K562 (cell line): ENCODE measurements around the gene FAM174B. TPM values are rescaled to one million over a fixed set of nuclear protein-coding genes. Genes with fewer than 3 reads are reported as not detected.

ENCODE experiments used
- ATAC-seq: fragments of 200-7000 bp; cut with Tn5 transposase; 3 replicates; pipeline ENCODE4 v1.9.1; 2020; ENCODE audit warnings: moderate library complexity
- BruUV-seq: library from RNA; stranded (reverse); fragments of 400-500 nt; replicated peaks from 2 replicates; lab custom pipeline; 2021; lab: Mats Ljungman, UMichigan
- CTCF ChIA-PET: fragments of 300-600 bp; formaldehyde crosslinking; extraction: SDS; loops from one replicate; lab custom pipeline; 2021; ENCODE audit warnings: low intra/inter-chr PET ratio; lab: Yijun Ruan, JAX
- POLR2A ChIA-PET: fragments of 300-600, 350-650 bp; sonication (Branson Sonifier 250); formaldehyde crosslinking; extraction: SDS; loops from one replicate; lab custom pipeline; 2021; ENCODE audit warnings: antibody characterized with exemption, inconsistent platforms; lab: Yijun Ruan, JAX
- DNase-seq, 4 experiments: peaks; one replicate each; pipeline versions ENCODE4 v3.0.0 to v3.0.0-alpha.2; 2011 to 2018; ENCODE audit warnings: low spot score in 3 of 4, mixed read lengths in 3 of 4; ENCODE audit errors: extremely low read depth in 1 of 4
- FAIRE-seq: peaks from 2 replicates; lab custom pipeline; 2011; peaks lifted over from hg19 to GRCh38; lab: Jason Lieb, UNC
- H2AFZ ChIP-seq: 2 replicates; pipeline ENCODE4 v1.6.0; 2011; ENCODE audit warnings: low read depth, low read length, control low read depth, inconsistent platforms
- H3K27ac ChIP-seq: fragments of 200-600 bp; 3 replicates; pipeline ENCODE4 v1.8.0; 2011; ENCODE audit warnings: low read depth, mild to moderate bottlenecking, control low read depth, inconsistent platforms, low read length, moderate library complexity, mixed read lengths; ENCODE audit errors: extremely low read depth
- H3K27me3 ChIP-seq, 2 experiments: fragments of 300-600 bp in 1 of 2; 2 replicates in 1 of 2; 3 replicates in 1 of 2; pipeline versions ENCODE4 v1.6.0 to v1.8.0; 2011; ENCODE audit warnings: inconsistent platforms in 2 of 2, low read length in 2 of 2, mild to moderate bottlenecking in 1 of 2, mixed read lengths in 1 of 2, moderate library complexity in 1 of 2; ENCODE audit not compliant: control insufficient read depth in 2 of 2, insufficient read depth in 2 of 2
- H3K36me3 ChIP-seq: fragments of 300-600 bp; 3 replicates; pipeline ENCODE4 v1.8.0; 2011; ENCODE audit warnings: mild to moderate bottlenecking, low read length, inconsistent platforms; ENCODE audit not compliant: control insufficient read depth, insufficient read depth
- H3K4me1 ChIP-seq, 2 experiments: fragments of 200-600 bp in 1 of 2; replicated peaks in 1 of 2; 2 replicates in 1 of 2; 3 replicates in 1 of 2; pipeline versions ENCODE4 v1.5.1 to v1.8.0; 2011; ENCODE audit warnings: inconsistent platforms in 2 of 2, low read length in 2 of 2, mild to moderate bottlenecking in 1 of 2, mixed read lengths in 1 of 2, moderate library complexity in 1 of 2; ENCODE audit not compliant: control insufficient read depth in 2 of 2, insufficient read depth in 2 of 2
- H3K4me2 ChIP-seq: 2 replicates; pipeline ENCODE4 v1.6.1; 2011; ENCODE audit warnings: low read length, control low read depth, inconsistent platforms, mixed read lengths; ENCODE audit not compliant: insufficient read depth
- H3K4me3 ChIP-seq: fragments of 200-600 bp; sonication (generic), shearing (Covaris generic); 2 replicates; pipeline ENCODE4 v1.5.1; 2016; ENCODE audit warnings: control low read depth, inconsistent platforms
- H3K79me2 ChIP-seq: fragments of 200-600 bp; 3 replicates; pipeline ENCODE4 v1.8.0; 2011; ENCODE audit warnings: low read length, inconsistent platforms; ENCODE audit not compliant: control insufficient read depth, insufficient read depth
- H3K9ac ChIP-seq, 2 experiments: 2 replicates each; pipeline versions ENCODE4 v1.6.0 to v1.6.1; 2011; ENCODE audit warnings: low read depth in 2 of 2, low read length in 2 of 2, control low read depth in 1 of 2, inconsistent platforms in 1 of 2, mild to moderate bottlenecking in 1 of 2, mixed read lengths in 1 of 2; ENCODE audit not compliant: insufficient read depth in 1 of 2
- H3K9me1 ChIP-seq: one replicate; pipeline ENCODE4 v1.6.0; 2011; ENCODE audit warnings: inconsistent platforms, mild to moderate bottlenecking, low read length, moderate library complexity; ENCODE audit not compliant: control insufficient read depth, insufficient read depth
- H3K9me3 ChIP-seq: replicated peaks from 2 replicates; pipeline ENCODE4 v1.5.1; 2011; ENCODE audit warnings: low read depth, low read length, inconsistent platforms; ENCODE audit not compliant: control insufficient read depth, insufficient read depth
- H4K20me1 ChIP-seq: replicated peaks from 2 replicates; pipeline ENCODE4 v1.6.1; 2011; ENCODE audit warnings: low read length, inconsistent platforms, mixed read lengths; ENCODE audit not compliant: control insufficient read depth, insufficient read depth
- CXXC5 ChIP-seq: fragments of 250-450 bp; sonication (Bioruptor Pico); IDR thresholded peaks from 2 replicates; pipeline ENCODE4 v1.8.0; 2022; ENCODE audit warnings: inconsistent platforms, mild to moderate bottlenecking, moderate library complexity
- E2F5 ChIP-seq: sonication (generic); formaldehyde crosslinking; IDR thresholded peaks from 2 replicates; pipeline ENCODE4 v1.8.0; 2022; ENCODE audit warnings: mild to moderate bottlenecking, missing genetic modification reagents
- GATAD2B ChIP-seq: fragments of 450-650 bp; IDR thresholded peaks from 2 replicates; pipeline ENCODE4 v1.6.1; 2017; ENCODE audit warnings: mild to moderate bottlenecking, borderline replicate concordance
- HCFC1 ChIP-seq: IDR thresholded peaks from 2 replicates; pipeline ENCODE4 v1.6.1; 2012; ENCODE audit warnings: low read depth, low read length, improper control_type of control experiment
- HINFP ChIP-seq: fragments of 450-650 bp; conservative IDR thresholded peaks from 2 replicates; pipeline ENCODE4 v1.6.1; 2016; ENCODE audit warnings: missing genetic modification characterization, low read depth, mild to moderate bottlenecking, control low read depth, missing compliant biosample characterization
- NKRF ChIP-seq: fragments of 450-650 bp; IDR thresholded peaks from 2 replicates; pipeline ENCODE4 v1.6.1; 2016; ENCODE audit warnings: borderline replicate concordance
- NR2C1 ChIP-seq, 2 experiments: fragments of 450-650 bp; IDR thresholded peaks; 2 replicates each; pipeline ENCODE4 v1.6.1; 2017; ENCODE audit warnings: mild to moderate bottlenecking in 2 of 2, antibody characterized with exemption in 1 of 2, inconsistent platforms in 1 of 2, missing compliant biosample characterization in 1 of 2, missing genetic modification characterization in 1 of 2
- THRB ChIP-seq: fragments of 450-650 bp; formaldehyde crosslinking; conservative IDR thresholded peaks from 2 replicates; pipeline ENCODE4 v1.4.0; 2022; ENCODE audit warnings: mild to moderate bottlenecking, missing genetic modification characterization
- ZHX1 ChIP-seq: fragments of 150-350 bp; conservative IDR thresholded peaks from 2 replicates; pipeline ENCODE4 v1.6.1; 2014; ENCODE audit warnings: low read length
- WGBS: fragments of 100-300 bp; shearing (Covaris generic); methylation state at CpG from one replicate; pipeline ENCODE4 v1.1.6; 2016; ENCODE audit warnings: low coverage, mixed read lengths; ENCODE audit not compliant: insufficient coverage; ENCODE audit errors: missing lambda C conversion rate; 5-methylcytosine and 5-hydroxymethylcytosine counted together
- in situ Hi-C: fragments of 300-500 bp; cut with MboI; formaldehyde crosslinking; loops from 4 replicates; pipeline ENCODE4 v1.15.0; 2018; ENCODE audit warnings: inconsistent platforms, mixed read lengths
- intact Hi-C: fragments of 100-400 bp; cut with micrococcal nuclease; formaldehyde crosslinking; loops from 2 replicates; pipeline ENCODE4 v1.14.2; 2022
- polyA plus RNA-seq, 8 experiments: library from polyadenylated mRNA; depleted of rRNA in 4 of 8; stranded (reverse) in 5 of 8; unstranded in 3 of 8; fragments of >200 nt; fragmentation: Nextera tagmentation in 2 of 8; fragmentation: Illumina TruSeq in 1 of 8; extraction: Ambion mirVana in 2 of 8; extraction: Trizol in 1 of 8; gene quantifications; 2 replicates each; pipeline versions ENCODE4 v1.2.1 to v1.2.3, GENCODE V29; 2011 to 2014; ENCODE audit warnings: inconsistent platforms in 1 of 8, missing spikeins in 1 of 8
- total RNA-seq, 7 experiments: library from RNA; depleted of rRNA in 6 of 7; stranded (reverse); fragments of >200 nt in 6 of 7; fragmentation: Illumina TruSeq in 2 of 7; extraction: Trizol in 2 of 7; gene quantifications; 2 replicates each; pipeline versions ENCODE4 v1.2.1 to v1.2.3, GENCODE V29; 2011 to 2021; ENCODE audit warnings: low replicate concordance in 1 of 7

Gene FAM174B
- total and polyA plus RNA-seq, 9 of the 15 experiments (the other 6 are each of a cell fraction or from before 2014, with no cell fraction given) = 0.39 to 2.7 (median 1.9) TPM; not detected in 1

- TF ChIP-seq NKRF = no peak
- TF ChIP-seq, all 486 proteins: peak for 0
Observed at GRCh38 chr15:92595506-92596381, 59.8 kb downstream of the FAM174B start (continued).

GRCh38 chr15:92591275-92591674 lies 64.3 kb downstream of the FAM174B start:
- Histone ChIP-seq H3K9me3 (no peaks in the 10 kb centered on the region), H2AFZ (no peak overlapping the region), H3K9ac (no peak overlapping the region), H3K27me3 (peaks cover 13 to 35% of the 10 kb centered on the region in 2 experiments), H3K4me1 (no peaks in the 10 kb centered on the region), H3K4me2 (no peak overlapping the region), H3K79me2 (no peaks in the 10 kb centered on the region), H3K4me3 (no peak overlapping the region), H3K27ac (no peak overlapping the region), H3K9me1 (no peaks in the 10 kb centered on the region), H3K36me3 (no peaks in the 10 kb centered on the region), H4K20me1 (no peaks in the 10 kb centered on the region)
- no TSS peak for BruUV-seq
- ChIA-PET POLR2A (no interaction called here), CTCF (no interaction called here)
- FAIRE-seq (no peak), ATAC-seq (no peak), DNase-seq (no peak)
- in situ Hi-C loops = no loop called here
- 0% methylated on average over 5 of the region's 5 CpGs for WGBS
- intact Hi-C loops = no loop called here
- TF ChIP-seq E2F5 (CRISPR knock-in tag) (no peak), THRB (CRISPR knock-in tag) (no peak), NR2C1 (IDR thresholded peaks at IDR 0.05) (no peak), NR2C1 (tag; IDR thresholded peaks at IDR 0.05) (no peak), HCFC1 (no peak), CXXC5 (CRISPR knock-in tag) (no peak), ZHX1 (no peak), HINFP (tag) (no peak), GATAD2B (no peak)
